ENCODE data around the gene OR5H2. TPM values are rescaled to one million over a fixed set of nuclear protein-coding genes. Genes with fewer than 3 reads are reported as not detected.

The OR5H2 gene
- total RNA-seq, 6 experiments from 2014 or later: not detected

DNA sequence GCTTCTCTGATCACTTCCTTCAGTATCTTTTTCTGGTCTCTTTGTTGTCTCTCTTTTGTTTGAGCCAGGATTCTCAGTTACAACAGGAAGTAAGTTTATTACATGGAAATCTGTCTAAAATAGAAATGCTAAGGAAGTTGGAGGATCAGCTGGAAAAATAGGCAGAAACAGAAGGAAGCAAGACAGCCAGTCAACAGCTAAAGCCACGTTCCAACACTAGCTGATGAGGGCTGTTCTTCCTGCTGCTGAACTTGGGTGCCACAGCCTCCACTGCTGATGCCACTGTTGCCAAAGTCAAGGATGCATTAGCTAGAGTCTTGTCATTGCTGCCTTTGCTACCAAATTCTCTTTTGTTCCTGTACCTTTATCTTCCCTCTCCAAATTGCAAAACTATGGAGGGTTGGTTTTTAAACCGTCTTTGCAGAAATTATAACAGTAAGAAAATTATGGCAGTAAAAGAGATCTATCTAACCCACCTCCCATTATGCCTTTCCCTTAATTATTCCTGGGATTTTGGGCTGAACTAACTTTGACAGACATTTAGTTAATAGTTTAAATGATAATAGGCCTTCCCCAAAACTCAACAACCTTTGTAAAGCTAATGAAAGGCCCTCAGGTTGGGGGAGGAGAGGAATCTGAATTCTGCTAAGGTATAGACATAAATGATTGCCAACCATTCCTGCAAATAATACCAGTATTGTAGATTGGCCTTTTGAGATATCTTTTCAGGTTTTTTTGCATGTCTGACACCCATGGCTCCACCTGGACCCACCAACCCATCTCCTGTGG is 44.0 kb downstream of the OR5H2 start:
- WGBS (ENCODE audit: insufficient coverage, low coverage, low lambda C conversion rate, missing lambda C conversion rate): 42% methylated on average over 2 of the region's 2 CpGs
- TF ChIP-seq, protein P1, sequence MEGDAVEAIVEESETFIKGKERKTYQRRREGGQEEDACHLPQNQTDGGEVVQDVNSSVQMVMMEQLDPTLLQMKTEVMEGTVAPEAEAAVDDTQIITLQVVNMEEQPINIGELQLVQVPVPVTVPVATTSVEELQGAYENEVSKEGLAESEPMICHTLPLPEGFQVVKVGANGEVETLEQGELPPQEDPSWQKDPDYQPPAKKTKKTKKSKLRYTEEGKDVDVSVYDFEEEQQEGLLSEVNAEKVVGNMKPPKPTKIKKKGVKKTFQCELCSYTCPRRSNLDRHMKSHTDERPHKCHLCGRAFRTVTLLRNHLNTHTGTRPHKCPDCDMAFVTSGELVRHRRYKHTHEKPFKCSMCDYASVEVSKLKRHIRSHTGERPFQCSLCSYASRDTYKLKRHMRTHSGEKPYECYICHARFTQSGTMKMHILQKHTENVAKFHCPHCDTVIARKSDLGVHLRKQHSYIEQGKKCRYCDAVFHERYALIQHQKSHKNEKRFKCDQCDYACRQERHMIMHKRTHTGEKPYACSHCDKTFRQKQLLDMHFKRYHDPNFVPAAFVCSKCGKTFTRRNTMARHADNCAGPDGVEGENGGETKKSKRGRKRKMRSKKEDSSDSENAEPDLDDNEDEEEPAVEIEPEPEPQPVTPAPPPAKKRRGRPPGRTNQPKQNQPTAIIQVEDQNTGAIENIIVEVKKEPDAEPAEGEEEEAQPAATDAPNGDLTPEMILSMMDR (IDR thresholded peaks at IDR 0.05): no peak
- TF ChIP-seq POLR2A (IDR thresholded peaks at IDR 0.05): no peak
- Histone ChIP-seq H3K4me3 (no peak overlapping the region), H3K27ac (no peak overlapping the region), H3K36me3 (no peaks in the 10 kb centered on the region), H3K4me1 (no peaks in the 10 kb centered on the region), H3K9me3 (no peaks in the 10 kb centered on the region), H3K27me3 (no peaks in the 10 kb centered on the region)
- intact Hi-C loops (cut with DNase I): loop anchor here (5.0 to 10.0 kb wide), 2 partner anchors 281 to 284 kb away; no protein-coding TSS in a partner anchor
- ATAC-seq: no peak
- no peak for DNase-seq

DNA sequence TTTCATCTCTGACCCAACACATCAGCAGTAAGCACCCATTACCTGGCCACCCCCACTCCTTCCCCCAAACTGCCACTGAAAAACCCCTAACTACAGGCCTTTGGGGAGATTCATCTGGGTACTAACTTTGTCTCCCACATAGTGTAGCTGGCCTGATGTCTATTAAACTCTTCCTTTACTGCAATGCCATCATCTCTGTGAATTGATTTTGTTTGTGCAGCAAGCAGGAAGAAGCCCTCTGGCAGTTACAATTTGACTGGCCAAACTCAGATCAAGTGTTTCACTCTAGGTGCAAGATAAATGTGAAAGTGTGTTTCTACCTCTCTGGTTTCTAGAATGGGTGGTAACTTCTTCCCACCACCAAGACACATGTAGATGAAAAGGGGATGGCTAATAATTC is 44.6 kb downstream of the OR5H2 start:
- TF ChIP-seq POLR2A (IDR thresholded peaks at IDR 0.05): no peak
- TF ChIP-seq, protein P1 (IDR thresholded peaks at IDR 0.05): no peak
- ATAC-seq (no peak), DNase-seq (no peak)
- Histone ChIP-seq H3K27ac (no peak overlapping the region), H3K4me3 (no peak overlapping the region), H3K9me3 (no peaks in the 10 kb centered on the region), H3K36me3 (no peaks in the 10 kb centered on the region), H3K4me1 (no peaks in the 10 kb centered on the region), H3K27me3 (no peaks in the 10 kb centered on the region)
- intact Hi-C loops (cut with DNase I): loop anchor here (5.0 to 10.0 kb wide), 2 partner anchors 282 to 285 kb away; no protein-coding TSS in a partner anchor

DNA sequence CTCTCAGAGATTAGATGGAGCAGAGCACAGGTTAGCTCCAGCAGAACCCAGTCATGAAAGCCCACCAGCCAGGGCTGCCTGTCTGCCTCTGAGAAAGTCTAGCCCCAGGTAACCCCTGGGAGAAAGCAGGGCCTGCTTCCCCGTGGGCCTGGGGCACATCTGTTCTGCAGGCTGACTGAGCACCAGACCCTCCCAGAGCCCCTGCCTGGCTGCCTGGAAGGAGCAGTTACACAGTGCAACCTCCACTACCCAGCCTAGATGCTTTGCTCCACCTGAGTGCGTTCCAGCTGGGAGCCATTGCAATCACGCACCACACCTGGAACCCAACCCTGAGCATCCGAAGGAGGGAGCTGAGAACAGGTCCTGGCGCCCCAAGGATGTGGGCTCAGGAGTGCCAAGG is 46.6 kb downstream of the OR5H2 start:
- intact Hi-C loops (cut with DNase I): loop anchor here (5.0 to 10.0 kb wide), 2 partner anchors 284 to 287 kb away; no protein-coding TSS in a partner anchor
- no peaks in the 10 kb centered on the region for H3K36me3 ChIP-seq
- no peaks in the 10 kb centered on the region for H3K4me1 ChIP-seq
- no peaks in the 10 kb centered on the region for H3K27me3 ChIP-seq
- no peak for DNase-seq
- no peak for TF ChIP-seq POLR2A (IDR thresholded peaks at IDR 0.05)
- TF ChIP-seq, protein P1 (IDR thresholded peaks at IDR 0.05): no peak
- no peaks in the 10 kb centered on the region for H3K9me3 ChIP-seq
- H3K4me3 ChIP-seq: no peak overlapping the region
- peak in 1 of 4 donors; percentile 30 for ATAC-seq
- 60% methylated on average over 2 of the region's 5 CpGs for WGBS (ENCODE audit: insufficient coverage, low coverage, low lambda C conversion rate, missing lambda C conversion rate)
- H3K27ac ChIP-seq: no peak overlapping the region

DNA sequence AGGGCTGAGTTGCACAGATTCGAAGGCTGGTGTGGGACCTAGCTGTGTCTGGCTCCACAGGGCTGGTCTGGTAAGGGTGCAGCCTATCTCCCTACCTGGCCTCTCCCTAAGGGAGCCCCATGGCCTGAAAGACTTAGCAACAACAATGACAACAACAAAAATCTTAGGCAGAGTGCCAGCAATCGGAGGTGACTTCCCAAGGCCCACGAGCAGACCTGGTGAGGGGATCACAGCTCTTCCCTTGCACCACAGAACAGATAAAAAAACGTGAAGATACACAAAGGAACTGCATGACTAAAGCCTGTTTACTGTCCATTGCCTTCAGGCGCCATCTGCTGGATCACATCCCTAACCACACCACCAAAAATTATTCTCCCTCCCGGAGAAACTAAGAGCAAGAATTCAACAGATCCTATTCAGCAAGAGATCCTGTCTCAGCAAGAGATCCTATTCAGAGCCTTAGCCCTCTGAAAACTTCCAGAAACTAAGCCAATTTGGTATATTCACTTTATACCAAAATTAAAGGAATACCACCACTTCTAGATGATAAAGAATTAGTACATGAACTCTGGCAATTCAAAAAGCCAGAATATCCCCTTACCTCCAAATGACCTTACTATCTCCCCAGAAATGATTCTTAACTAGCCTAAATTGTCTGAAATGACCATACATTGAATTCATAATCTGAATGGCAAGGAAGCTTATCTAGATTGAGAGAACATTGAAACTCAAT is 47.3 kb downstream of the OR5H2 start:
- H3K4me3 ChIP-seq: no peak overlapping the region
- H3K27ac ChIP-seq: no peak overlapping the region
- ATAC-seq: peak; percentile 87 to 93 (median 90)
- intact Hi-C loops (cut with DNase I): loop anchor here (5.0 to 10.0 kb wide), 2 partner anchors 285 to 287 kb away; no protein-coding TSS in a partner anchor
- H3K4me1 ChIP-seq: no peaks in the 10 kb centered on the region
- no peaks in the 10 kb centered on the region for H3K36me3 ChIP-seq
- no peak for TF ChIP-seq POLR2A (IDR thresholded peaks at IDR 0.05)
- TF ChIP-seq, protein P1 (IDR thresholded peaks at IDR 0.05): peak; percentile 69 to 82 (median 72)
- no peaks in the 10 kb centered on the region for H3K27me3 ChIP-seq
- H3K9me3 ChIP-seq: no peaks in the 10 kb centered on the region
- peak in 2 of 3 donors; percentile 17 to 51 for DNase-seq
- WGBS (ENCODE audit: insufficient coverage, low coverage, low lambda C conversion rate, missing lambda C conversion rate): 0% methylated on average over 3 of the region's 6 CpGs
